ENCODE data around the gene ERMARD.

Gene ERMARD

GRCh38 chr6:169751242-169752073 is at the start of gene ERMARD, which contains the start of gene DYNLT2:
Gene ERMARD (plus strand): TSS chr6:169751622. CDS start chr6:169751658, 36 bp downstream.
Gene DYNLT2 (minus strand): TSS chr6:169751572. CDS start chr6:169751458, 114 bp downstream.
- peak; percentile 70 for DNase-seq

- peak; percentile 73 for DNase-seq
These were observed 49.2 kb upstream of the ERMARD start, which contains the start of the genes C6orf120 and WDR27 for GRCh38 chr6:169701954-169702839. Gene C6orf120 (plus strand): TSS chr6:169702126. CDS start chr6:169702460, 334 bp downstream. Gene WDR27 (minus strand): TSS chr6:169702029. CDS start chr6:169689005, 13,024 bp downstream.

- no peak for DNase-seq
These were observed 48.6 kb upstream of the ERMARD start for GRCh38 chr6:169702840-169703246.

- DNase-seq: no peak
These were observed 43.6 kb upstream of the ERMARD start for GRCh38 chr6:169707772-169708171.

- no peak for DNase-seq
These were observed 42.1 kb upstream of the ERMARD start for GRCh38 chr6:169709293-169709692.

- DNase-seq: no peak
These were observed 41.4 kb upstream of the ERMARD start for GRCh38 chr6:169710009-169710408.

GRCh38 chr6:169714178-169714577 is 37.2 kb upstream of the ERMARD start:
- no peak for DNase-seq

GRCh38 chr6:169714595-169714994 is 36.8 kb upstream of the ERMARD start:
- DNase-seq: no peak

GRCh38 chr6:169719117-169719516 is 32.3 kb upstream of the ERMARD start:
- no peak for DNase-seq

GRCh38 chr6:169720207-169720855 is 31.1 kb upstream of the ERMARD start:
- no peak for DNase-seq

GRCh38 chr6:169722362-169723199 is 28.8 kb upstream of the ERMARD start:
- DNase-seq: no peak

GRCh38 chr6:169723200-169723909 is 28.1 kb upstream of the ERMARD start:
- DNase-seq: no peak

- DNase-seq: no peak
These were observed 27.4 kb upstream of the ERMARD start for GRCh38 chr6:169723991-169724493.

- no peak for DNase-seq
These were observed 26.8 kb upstream of the ERMARD start, which contains the start of gene PHF10 for GRCh38 chr6:169724494-169725124. Gene PHF10 (minus strand): TSS chr6:169724500. CDS start chr6:169723931, 569 bp downstream.

GRCh38 chr6:169725125-169726048 is 26.0 kb upstream of the ERMARD start:
- DNase-seq: no peak

- DNase-seq: no peak
These were observed 25.4 kb upstream of the ERMARD start for GRCh38 chr6:169726049-169726400.

- DNase-seq: no peak
These were observed 24.5 kb upstream of the ERMARD start for GRCh38 chr6:169726963-169727362.

GRCh38 chr6:169729961-169730360 is 21.5 kb upstream of the ERMARD start:
- no peak for DNase-seq

All from NCI-H1694 treated with DMSO at 0.1 percent for 48 hours (cell line).